K562 (cell line): Measurements from ENCODE around the gene RRAD. TPM values are rescaled to one million over a fixed set of nuclear protein-coding genes. Genes with fewer than 3 reads are reported as not detected.

Experiments
- ATAC-seq: fragments of 200-7000 bp; cut with Tn5 transposase; 3 replicates; pipeline ENCODE4 v1.9.1; 2020; ENCODE audit warnings: moderate library complexity
- BruUV-seq: library from RNA; stranded (reverse); fragments of 400-500 nt; replicated peaks from 2 replicates; lab custom pipeline; 2021; lab: Mats Ljungman, UMichigan
- CTCF ChIA-PET: fragments of 300-600 bp; formaldehyde crosslinking; extraction: SDS; loops from one replicate; lab custom pipeline; 2021; ENCODE audit warnings: low intra/inter-chr PET ratio; lab: Yijun Ruan, JAX
- POLR2A ChIA-PET: fragments of 300-600, 350-650 bp; sonication (Branson Sonifier 250); formaldehyde crosslinking; extraction: SDS; loops from one replicate; lab custom pipeline; 2021; ENCODE audit warnings: antibody characterized with exemption, inconsistent platforms; lab: Yijun Ruan, JAX
- DNase-seq, 4 experiments: peaks; one replicate each; pipeline versions ENCODE4 v3.0.0 to v3.0.0-alpha.2; 2011 to 2018; ENCODE audit warnings: low spot score in 3 of 4, mixed read lengths in 3 of 4; ENCODE audit errors: extremely low read depth in 1 of 4
- FAIRE-seq: peaks from 2 replicates; lab custom pipeline; 2011; peaks lifted over from hg19 to GRCh38; lab: Jason Lieb, UNC
- H2AFZ ChIP-seq: 2 replicates; pipeline ENCODE4 v1.6.0; 2011; ENCODE audit warnings: low read depth, low read length, control low read depth, inconsistent platforms
- H3K27ac ChIP-seq: fragments of 200-600 bp; 3 replicates; pipeline ENCODE4 v1.8.0; 2011; ENCODE audit warnings: low read depth, mild to moderate bottlenecking, control low read depth, inconsistent platforms, low read length, moderate library complexity, mixed read lengths; ENCODE audit errors: extremely low read depth
- H3K27me3 ChIP-seq, 2 experiments: fragments of 300-600 bp in 1 of 2; 2 replicates in 1 of 2; 3 replicates in 1 of 2; pipeline versions ENCODE4 v1.6.0 to v1.8.0; 2011; ENCODE audit warnings: inconsistent platforms in 2 of 2, low read length in 2 of 2, mild to moderate bottlenecking in 1 of 2, mixed read lengths in 1 of 2, moderate library complexity in 1 of 2; ENCODE audit not compliant: control insufficient read depth in 2 of 2, insufficient read depth in 2 of 2
- H3K36me3 ChIP-seq: fragments of 300-600 bp; 3 replicates; pipeline ENCODE4 v1.8.0; 2011; ENCODE audit warnings: mild to moderate bottlenecking, low read length, inconsistent platforms; ENCODE audit not compliant: control insufficient read depth, insufficient read depth
- H3K4me1 ChIP-seq, 2 experiments: fragments of 200-600 bp in 1 of 2; replicated peaks in 1 of 2; 2 replicates in 1 of 2; 3 replicates in 1 of 2; pipeline versions ENCODE4 v1.5.1 to v1.8.0; 2011; ENCODE audit warnings: inconsistent platforms in 2 of 2, low read length in 2 of 2, mild to moderate bottlenecking in 1 of 2, mixed read lengths in 1 of 2, moderate library complexity in 1 of 2; ENCODE audit not compliant: control insufficient read depth in 2 of 2, insufficient read depth in 2 of 2
- H3K4me2 ChIP-seq: 2 replicates; pipeline ENCODE4 v1.6.1; 2011; ENCODE audit warnings: low read length, control low read depth, inconsistent platforms, mixed read lengths; ENCODE audit not compliant: insufficient read depth
- H3K4me3 ChIP-seq: fragments of 200-600 bp; sonication (generic), shearing (Covaris generic); 2 replicates; pipeline ENCODE4 v1.5.1; 2016; ENCODE audit warnings: control low read depth, inconsistent platforms
- H3K79me2 ChIP-seq: fragments of 200-600 bp; 3 replicates; pipeline ENCODE4 v1.8.0; 2011; ENCODE audit warnings: low read length, inconsistent platforms; ENCODE audit not compliant: control insufficient read depth, insufficient read depth
- H3K9ac ChIP-seq, 2 experiments: 2 replicates each; pipeline versions ENCODE4 v1.6.0 to v1.6.1; 2011; ENCODE audit warnings: low read depth in 2 of 2, low read length in 2 of 2, control low read depth in 1 of 2, inconsistent platforms in 1 of 2, mild to moderate bottlenecking in 1 of 2, mixed read lengths in 1 of 2; ENCODE audit not compliant: insufficient read depth in 1 of 2
- H3K9me1 ChIP-seq: one replicate; pipeline ENCODE4 v1.6.0; 2011; ENCODE audit warnings: inconsistent platforms, mild to moderate bottlenecking, low read length, moderate library complexity; ENCODE audit not compliant: control insufficient read depth, insufficient read depth
- H3K9me3 ChIP-seq: replicated peaks from 2 replicates; pipeline ENCODE4 v1.5.1; 2011; ENCODE audit warnings: low read depth, low read length, inconsistent platforms; ENCODE audit not compliant: control insufficient read depth, insufficient read depth
- H4K20me1 ChIP-seq: replicated peaks from 2 replicates; pipeline ENCODE4 v1.6.1; 2011; ENCODE audit warnings: low read length, inconsistent platforms, mixed read lengths; ENCODE audit not compliant: control insufficient read depth, insufficient read depth
- ELF2 ChIP-seq: fragments of 250-450 bp; sonication (Bioruptor Pico); IDR thresholded peaks from 2 replicates; pipeline ENCODE4 v1.5.0; 2021; ENCODE audit warnings: mild to moderate bottlenecking
- ESRRB ChIP-seq: fragments of 250-450 bp; sonication (Bioruptor Pico); IDR thresholded peaks from 2 replicates; pipeline ENCODE4 v1.5.0; 2020; ENCODE audit warnings: mild to moderate bottlenecking, moderate library complexity, borderline replicate concordance
- FOXP1 ChIP-seq: sonication (generic); formaldehyde crosslinking; IDR thresholded peaks from 2 replicates; pipeline ENCODE4 v1.8.0; 2022; ENCODE audit warnings: mild to moderate bottlenecking, missing genetic modification reagents
- GABPB1 ChIP-seq: sonication (generic); formaldehyde crosslinking; IDR thresholded peaks from 2 replicates; pipeline ENCODE4 v1.8.0; 2022; ENCODE audit warnings: mild to moderate bottlenecking, missing genetic modification reagents
- HNRNPL ChIP-seq: fragments of 200-400 bp; formaldehyde crosslinking; IDR thresholded peaks from 2 replicates; pipeline ENCODE4 v1.6.1; 2017; ENCODE audit warnings: low read depth, mild to moderate bottlenecking, low read length
- KLF1 ChIP-seq: fragments of 450-650 bp; IDR thresholded peaks from 2 replicates; pipeline ENCODE4 v1.6.1; 2016; ENCODE audit warnings: missing genetic modification characterization, missing compliant biosample characterization
- LCOR ChIP-seq: sonication (generic); formaldehyde crosslinking; IDR thresholded peaks from 2 replicates; pipeline ENCODE4 v1.8.0; 2022; ENCODE audit warnings: mild to moderate bottlenecking, missing genetic modification reagents
- MLLT1 ChIP-seq, 2 experiments: fragments of 450-650 bp; IDR thresholded peaks; 2 replicates each; pipeline ENCODE4 v1.6.1; 2016
- MXD1 ChIP-seq: fragments of 250-450 bp; sonication (Bioruptor Pico); IDR thresholded peaks from 2 replicates; pipeline ENCODE4 v1.8.0; 2021; ENCODE audit warnings: borderline replicate concordance, mild to moderate bottlenecking, moderate library complexity; ENCODE audit not compliant: poor library complexity, severe bottlenecking
- NELFE ChIP-seq: IDR thresholded peaks from 2 replicates; pipeline ENCODE4 v1.6.1; 2011; ENCODE audit warnings: mild to moderate bottlenecking; ENCODE audit not compliant: insufficient read depth, insufficient read length
- PTRF ChIP-seq: fragments of 450-650 bp; IDR thresholded peaks from 2 replicates; pipeline ENCODE4 v1.6.1; 2016; ENCODE audit warnings: mild to moderate bottlenecking, missing genetic modification characterization, missing compliant biosample characterization
- RBM25 ChIP-seq: fragments of 200-400 bp; formaldehyde crosslinking; IDR thresholded peaks from 2 replicates; pipeline ENCODE4 v1.6.1; 2018; ENCODE audit warnings: low read length, low read depth, moderate library complexity; ENCODE audit not compliant: severe bottlenecking
- SLC30A9 ChIP-seq: fragments of 250-450 bp; sonication (Bioruptor Pico); IDR thresholded peaks from 2 replicates; pipeline ENCODE4 v1.8.0; 2022; ENCODE audit warnings: mild to moderate bottlenecking, moderate library complexity
- SMARCC2 ChIP-seq: fragments of 450-650 bp; IDR thresholded peaks from 2 replicates; pipeline ENCODE4 v1.6.1; 2017; ENCODE audit warnings: antibody characterized with exemption, moderate library complexity, mild to moderate bottlenecking, low read depth
- TAF15 ChIP-seq: fragments of 200-400 bp; formaldehyde crosslinking; IDR thresholded peaks from 2 replicates; pipeline ENCODE4 v1.6.1; 2017; ENCODE audit warnings: mild to moderate bottlenecking, low read depth, low read length, moderate library complexity
- TAF7 ChIP-seq: fragments of 450-650 bp; IDR thresholded peaks from 2 replicates; pipeline ENCODE4 v1.6.1; 2016; ENCODE audit warnings: missing genetic modification characterization, missing compliant biosample characterization
- ZBTB33 ChIP-seq: sonication (generic); formaldehyde crosslinking; IDR thresholded peaks from 2 replicates; pipeline ENCODE4 v1.8.1; 2023; ENCODE audit warnings: mild to moderate bottlenecking, missing genetic modification reagents
- ZFP36 ChIP-seq: fragments of 150-350 bp; IDR thresholded peaks from 2 replicates; pipeline ENCODE4 v1.6.1; 2018; ENCODE audit warnings: low read length, low read depth; ENCODE audit not compliant: partially characterized antibody
- ZKSCAN8 ChIP-seq: fragments of 200-800 bp; sonication (Bioruptor generic); IDR thresholded peaks from 2 replicates; pipeline ENCODE4 v1.6.1; 2016; ENCODE audit warnings: missing genetic modification characterization, missing compliant biosample characterization
- ZNF316 ChIP-seq: fragments of 450-650 bp; IDR thresholded peaks from 2 replicates; pipeline ENCODE4 v1.6.1; 2016
- WGBS: fragments of 100-300 bp; shearing (Covaris generic); methylation state at CpG from one replicate; pipeline ENCODE4 v1.1.6; 2016; ENCODE audit warnings: low coverage, mixed read lengths; ENCODE audit not compliant: insufficient coverage; ENCODE audit errors: missing lambda C conversion rate; 5-methylcytosine and 5-hydroxymethylcytosine counted together
- in situ Hi-C: fragments of 300-500 bp; cut with MboI; formaldehyde crosslinking; loops from 4 replicates; pipeline ENCODE4 v1.15.0; 2018; ENCODE audit warnings: inconsistent platforms, mixed read lengths
- intact Hi-C: fragments of 100-400 bp; cut with micrococcal nuclease; formaldehyde crosslinking; loops from 2 replicates; pipeline ENCODE4 v1.14.2; 2022
- polyA plus RNA-seq, 8 experiments: library from polyadenylated mRNA; depleted of rRNA in 4 of 8; stranded (reverse) in 5 of 8; unstranded in 3 of 8; fragments of >200 nt; fragmentation: Nextera tagmentation in 2 of 8; fragmentation: Illumina TruSeq in 1 of 8; extraction: Ambion mirVana in 2 of 8; extraction: Trizol in 1 of 8; gene quantifications; 2 replicates each; pipeline versions ENCODE4 v1.2.1 to v1.2.3, GENCODE V29; 2011 to 2014; ENCODE audit warnings: inconsistent platforms in 1 of 8, missing spikeins in 1 of 8
- total RNA-seq, 7 experiments: library from RNA; depleted of rRNA in 6 of 7; stranded (reverse); fragments of >200 nt in 6 of 7; fragmentation: Illumina TruSeq in 2 of 7; extraction: Trizol in 2 of 7; gene quantifications; 2 replicates each; pipeline versions ENCODE4 v1.2.1 to v1.2.3, GENCODE V29; 2011 to 2021; ENCODE audit warnings: low replicate concordance in 1 of 7

RRAD gene
- total and polyA plus RNA-seq, 9 of the 15 experiments (the other 6 are each of a cell fraction or from before 2014, with no cell fraction given), result 0.09 to 0.20 (median 0.13) TPM; not detected in 5

- FAIRE-seq (peak; percentile 94), ATAC-seq (peak; percentile 97)
- POLR2A ChIA-PET, result interaction anchor here (0.6 to 1.0 kb wide), 4 partner anchors 24 to 445 kb away, joined by 3 read pairs; no protein-coding TSS in a partner anchor
- no peak for TF ChIP-seq SLC30A9 (CRISPR knock-in tag)
- TF ChIP-seq SMARCC2, result no peak
- peak; percentile 59; the same call in 1 of the 2 replicates for TF ChIP-seq LCOR (CRISPR knock-in tag)
- TF ChIP-seq MXD1 (CRISPR knock-in tag), result no peak
- TF ChIP-seq FOXP1 (CRISPR knock-in tag), result no peak
- no peak for TF ChIP-seq HNRNPL
- no peak for TF ChIP-seq KLF1 (tag)
- TF ChIP-seq ZNF316, result no peak
- TF ChIP-seq RBM25, result peak; percentile 37
- no peak for TF ChIP-seq NELFE
- no peak for TF ChIP-seq TAF7 (tag)
- no peak for TF ChIP-seq MLLT1 (IDR thresholded peaks at IDR 0.05)
- no peak for TF ChIP-seq TAF15
- peak; percentile 42 for TF ChIP-seq ZFP36
- TF ChIP-seq ESRRB (CRISPR knock-in tag), result no peak
- TF ChIP-seq GABPB1 (CRISPR knock-in tag), result no peak
- no peak for TF ChIP-seq ZBTB33 (CRISPR knock-in tag)
- peak; percentile 99 for TF ChIP-seq ZKSCAN8
- no peak for TF ChIP-seq PTRF (tag)
- no peak for TF ChIP-seq ELF2 (CRISPR knock-in tag)
These were observed 28.8 kb upstream of the RRAD start for GRCh38 chr16:66954097-66954659.

More at GRCh38 chr16:66954097-66954659, 28.8 kb upstream of the RRAD start:
- no peaks in the 10 kb centered on the region for H3K79me2 ChIP-seq
- H3K9me3 ChIP-seq, result peaks cover 2% of the 10 kb centered on the region
- H2AFZ ChIP-seq, result peak overlapping the region; percentile 84
- H3K4me2 ChIP-seq, result no peak overlapping the region
- 5% methylated on average over 7 of the region's 8 CpGs for WGBS
- no TSS peak for BruUV-seq
- peak overlapping the region in 1 of 2 experiments; percentile 31; a peak in 1 of 4 replicates for H3K9ac ChIP-seq
- H3K4me3 ChIP-seq, result no peak overlapping the region
- H3K4me1 ChIP-seq, result peaks cover 0 to 7% of the 10 kb centered on the region in 2 experiments; a peak in 1 of 5 replicates
- H4K20me1 ChIP-seq, result no peaks in the 10 kb centered on the region
- DNase-seq, result peak; percentile 71 to 88 (median 78)
- H3K36me3 ChIP-seq, result no peaks in the 10 kb centered on the region
- H3K9me1 ChIP-seq, result no peaks in the 10 kb centered on the region
- intact Hi-C loops, result loop anchor here (2.0 to 10.0 kb wide), 6 partner anchors 23 to 511 kb away; partner anchors contain the start of genes FBXL8, FHOD1, MATCAP1 and SLC9A5
- H3K27ac ChIP-seq, result no peak overlapping the region
- in situ Hi-C loops, result loop anchor here (25.0 kb wide), 2 partner anchors 208 to 458 kb away; partner anchors contain the start of genes B3GNT9, FBXL8, HSF4 and NOL3
- CTCF ChIA-PET, result interaction anchor here (0.6 to 2.0 kb wide), 7 partner anchors 12 to 385 kb away, joined by 3 to 12 read pairs (median 6); no protein-coding TSS in a partner anchor
- H3K27me3 ChIP-seq, result no peaks in the 10 kb centered on the region
